ENCODE measurements around the gene GOLGA6B.

DNA sequence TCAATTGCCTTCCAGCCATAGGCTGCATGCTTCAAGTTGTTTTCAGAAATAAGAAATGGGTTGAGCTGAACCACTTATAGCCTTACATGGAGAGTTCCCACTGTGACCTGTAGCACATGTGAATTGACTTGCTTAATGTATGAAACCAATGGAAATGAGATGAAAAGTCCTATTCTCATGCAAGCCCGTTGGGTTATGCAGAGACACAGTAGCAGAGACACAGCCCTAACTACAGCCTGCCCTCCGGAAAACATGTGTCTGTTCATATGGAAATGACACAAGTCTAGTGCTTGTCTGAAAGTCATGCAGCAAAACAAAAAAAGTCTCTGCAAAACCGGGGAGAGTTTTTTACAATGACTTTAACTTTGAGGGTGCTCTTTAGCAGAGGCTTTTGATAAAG is 17.0 kb downstream of the GOLGA6B start:
- TF ChIP-seq POLR2A (IDR thresholded peaks at IDR 0.05): no peak
- TF ChIP-seq, protein P1, sequence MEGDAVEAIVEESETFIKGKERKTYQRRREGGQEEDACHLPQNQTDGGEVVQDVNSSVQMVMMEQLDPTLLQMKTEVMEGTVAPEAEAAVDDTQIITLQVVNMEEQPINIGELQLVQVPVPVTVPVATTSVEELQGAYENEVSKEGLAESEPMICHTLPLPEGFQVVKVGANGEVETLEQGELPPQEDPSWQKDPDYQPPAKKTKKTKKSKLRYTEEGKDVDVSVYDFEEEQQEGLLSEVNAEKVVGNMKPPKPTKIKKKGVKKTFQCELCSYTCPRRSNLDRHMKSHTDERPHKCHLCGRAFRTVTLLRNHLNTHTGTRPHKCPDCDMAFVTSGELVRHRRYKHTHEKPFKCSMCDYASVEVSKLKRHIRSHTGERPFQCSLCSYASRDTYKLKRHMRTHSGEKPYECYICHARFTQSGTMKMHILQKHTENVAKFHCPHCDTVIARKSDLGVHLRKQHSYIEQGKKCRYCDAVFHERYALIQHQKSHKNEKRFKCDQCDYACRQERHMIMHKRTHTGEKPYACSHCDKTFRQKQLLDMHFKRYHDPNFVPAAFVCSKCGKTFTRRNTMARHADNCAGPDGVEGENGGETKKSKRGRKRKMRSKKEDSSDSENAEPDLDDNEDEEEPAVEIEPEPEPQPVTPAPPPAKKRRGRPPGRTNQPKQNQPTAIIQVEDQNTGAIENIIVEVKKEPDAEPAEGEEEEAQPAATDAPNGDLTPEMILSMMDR (IDR thresholded peaks at IDR 0.05): no peak

Data from thyroid gland (tissue), 4 donors.